Uterus (tissue), 4 donors: ENCODE measurements around the gene WASHC4. TPM values are rescaled to one million over a fixed set of nuclear protein-coding genes. Genes with fewer than 3 reads are reported as not detected.

Experiments
- DNase-seq, 2 donors: peaks; one replicate each; pipeline ENCODE4 v3.0.0-alpha.2; 2019 to 2020
- H3K27ac ChIP-seq, 2 donors: fragments of 200-600 bp; sonication (generic); 1 replicate in 1 of 2; 2 replicates in 1 of 2; pipeline ENCODE4 v1.5.1; 2016 to 2018
- H3K27me3 ChIP-seq, 2 donors: fragments of 200-600 bp; sonication (generic); one replicate each; pipeline ENCODE4 v1.5.1; 2018 to 2019; ENCODE audit warnings: control low read depth in 1 of 2
- H3K36me3 ChIP-seq, 2 donors: fragments of 200-600 bp; sonication (generic); one replicate each; pipeline ENCODE4 v1.5.1; 2019; ENCODE audit warnings: control low read depth in 1 of 2
- H3K4me1 ChIP-seq, 2 donors: fragments of 200-600 bp; sonication (generic); one replicate each; pipeline ENCODE4 v1.5.1; 2018 to 2019; ENCODE audit warnings: control low read depth in 1 of 2
- H3K4me3 ChIP-seq, 2 donors: fragments of 200-600 bp; sonication (generic); 1 replicate in 1 of 2; 2 replicates in 1 of 2; pipeline ENCODE4 v1.5.1; 2018 to 2019; ENCODE audit warnings: mild to moderate bottlenecking in 1 of 2
- H3K9me3 ChIP-seq, 2 donors: fragments of 200-600 bp; sonication (generic); one replicate each; pipeline ENCODE4 v1.5.1; 2019; ENCODE audit warnings: control low read depth in 1 of 2
- CTCF ChIP-seq, 4 experiments: fragments of 200-600 bp in 2 of 4; fragments of 450-650 bp in 2 of 4; sonication (generic) in 2 of 4; IDR thresholded peaks; one replicate each; pipeline ENCODE4 v1.5.1; 2016 to 2019; ENCODE audit warnings: antibody characterized with exemption in 4 of 4, mild to moderate bottlenecking in 2 of 4, moderate library complexity in 1 of 4
- POLR2A ChIP-seq, 2 donors: fragments of 450-650 bp; IDR thresholded peaks; one replicate each; pipeline ENCODE4 v1.6.1; 2016; ENCODE audit warnings: antibody characterized with exemption in 2 of 2, mild to moderate bottlenecking in 1 of 2, moderate library complexity in 1 of 2
- intact Hi-C: fragments of 100-400 bp; cut with DNase I; formaldehyde crosslinking; loops from one replicate; pipeline ENCODE4 v1.15.1; 2023; ENCODE audit warnings: low total_unique reads
- total RNA-seq, 4 donors: library from RNA; depleted of rRNA in 3 of 4; stranded (reverse); fragments of >200 nt in 3 of 4; gene quantifications; one replicate each; pipeline versions ENCODE4 v1.1.0 to v1.2.4, GENCODE V29; 2014 to 2023
- donor health status: DM: yes; HTN: yes; CAD: no.

Gene WASHC4
- total RNA-seq, 4 donors from 2014 or later, result 44.1 to 162 (median 59.9) TPM

- Histone ChIP-seq H3K4me1 (no peaks in the 10 kb centered on the region), H3K36me3 (no peaks in the 10 kb centered on the region), H3K27me3 (no peaks in the 10 kb centered on the region), H3K9me3 (no peaks in the 10 kb centered on the region), H3K27ac (no peak overlapping the region), H3K4me3 (no peak overlapping the region)
- intact Hi-C loops, result no loop called here
- DNase-seq, result no peak
- no peak for TF ChIP-seq CTCF (IDR thresholded peaks at IDR 0.05)
- TF ChIP-seq POLR2A (IDR thresholded peaks at IDR 0.05), result no peak
Observed at GRCh38 chr12:105138248-105138647, 30.7 kb downstream of the WASHC4 start.

- no peaks in the 10 kb centered on the region for H3K36me3 ChIP-seq
- no peaks in the 10 kb centered on the region for H3K4me1 ChIP-seq
- H3K9me3 ChIP-seq, result no peaks in the 10 kb centered on the region
- no peaks in the 10 kb centered on the region for H3K27me3 ChIP-seq
- DNase-seq, result no peak
- intact Hi-C loops, result no loop called here
- no peak overlapping the region for H3K27ac ChIP-seq
- no peak overlapping the region for H3K4me3 ChIP-seq
- TF ChIP-seq POLR2A (IDR thresholded peaks at IDR 0.05) (no peak), CTCF (IDR thresholded peaks at IDR 0.05) (no peak)
Observed at GRCh38 chr12:105141320-105141922, 33.9 kb downstream of the WASHC4 start.

- no peaks in the 10 kb centered on the region for H3K27me3 ChIP-seq
- H3K4me1 ChIP-seq, result no peaks in the 10 kb centered on the region
- DNase-seq, result no peak
- H3K4me3 ChIP-seq, result no peak overlapping the region
- H3K36me3 ChIP-seq, result no peaks in the 10 kb centered on the region
- TF ChIP-seq CTCF (IDR thresholded peaks at IDR 0.05) (no peak), POLR2A (IDR thresholded peaks at IDR 0.05) (no peak)
- H3K27ac ChIP-seq, result no peak overlapping the region
- intact Hi-C loops, result no loop called here
- H3K9me3 ChIP-seq, result no peaks in the 10 kb centered on the region
Observed at GRCh38 chr12:105142259-105142658, 34.7 kb downstream of the WASHC4 start.

- no peaks in the 10 kb centered on the region for H3K9me3 ChIP-seq
- no peaks in the 10 kb centered on the region for H3K4me1 ChIP-seq
- no peaks in the 10 kb centered on the region for H3K36me3 ChIP-seq
- no peak overlapping the region for H3K27ac ChIP-seq
- DNase-seq, result no peak
- no peaks in the 10 kb centered on the region for H3K27me3 ChIP-seq
- intact Hi-C loops, result no loop called here
- no peak overlapping the region for H3K4me3 ChIP-seq
- no peak for TF ChIP-seq POLR2A (IDR thresholded peaks at IDR 0.05)
- no peak for TF ChIP-seq CTCF (IDR thresholded peaks at IDR 0.05)
Observed at GRCh38 chr12:105156260-105156659, 48.7 kb downstream of the WASHC4 start.

- DNase-seq, result no peak
- TF ChIP-seq CTCF (IDR thresholded peaks at IDR 0.05) (no peak), POLR2A (IDR thresholded peaks at IDR 0.05) (no peak)
- no peaks in the 10 kb centered on the region for H3K9me3 ChIP-seq
- H3K4me1 ChIP-seq, result no peaks in the 10 kb centered on the region
- H3K27me3 ChIP-seq, result no peaks in the 10 kb centered on the region
- no peak overlapping the region for H3K4me3 ChIP-seq
- intact Hi-C loops, result no loop called here
- no peaks in the 10 kb centered on the region for H3K36me3 ChIP-seq
- no peak overlapping the region for H3K27ac ChIP-seq
Observed at GRCh38 chr12:105157606-105158005, 50.1 kb downstream of the WASHC4 start.
